ENCODE measurements around the gene LMF1. TPM values are rescaled to one million over a fixed set of nuclear protein-coding genes. Genes with fewer than 3 reads are reported as not detected.

Gene LMF1
- total and polyA plus RNA-seq, 9 of the 15 experiments (the other 6 are each of a cell fraction or from before 2014, with no cell fraction given): 0.11 to 1.6 (median 0.55) TPM; not detected in 1

DNA sequence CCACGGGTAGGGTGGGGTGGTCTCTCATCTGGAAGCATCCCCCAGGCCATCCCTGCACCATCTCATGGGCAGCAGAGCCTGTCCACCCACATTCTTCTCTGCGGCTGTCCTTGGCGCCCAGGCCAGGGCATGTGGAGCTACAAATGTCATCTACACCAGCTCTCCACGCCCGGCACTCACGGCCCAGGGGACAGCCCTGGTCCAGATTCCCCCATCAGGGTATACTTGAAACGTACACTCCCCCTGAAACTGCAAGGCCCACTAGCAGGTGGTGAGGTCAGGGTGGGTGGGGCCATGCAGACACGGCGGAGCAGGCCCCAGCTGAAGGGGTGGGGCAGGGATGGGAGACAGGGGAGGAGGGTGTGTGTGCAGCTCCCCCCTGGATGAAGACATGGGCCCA lies 7.6 kb upstream of the LMF1 start (continued):
- TF ChIP-seq ZNF445 (CRISPR knock-in tag; IDR thresholded peaks at IDR 0.05; ENCODE audit: low read depth) (no peak), ELF4 (CRISPR knock-in tag; IDR thresholded peaks at IDR 0.05) (no peak), NCOA2 (IDR thresholded peaks at IDR 0.05; ENCODE audit: partially characterized antibody in 2 of 2) (no peak), TSC22D4 (tag; IDR thresholded peaks at IDR 0.05) (no peak)
- TF ChIP-seq, protein P1, sequence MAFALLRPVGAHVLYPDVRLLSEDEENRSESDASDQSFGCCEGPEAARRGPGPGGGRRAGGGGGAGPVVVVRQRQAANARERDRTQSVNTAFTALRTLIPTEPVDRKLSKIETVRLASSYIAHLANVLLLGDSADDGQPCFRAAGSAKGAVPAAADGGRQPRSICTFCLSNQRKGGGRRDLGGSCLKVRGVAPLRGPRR (CRISPR knock-in tag; IDR thresholded peaks at IDR 0.05): no peak
- TF ChIP-seq, protein P2, sequence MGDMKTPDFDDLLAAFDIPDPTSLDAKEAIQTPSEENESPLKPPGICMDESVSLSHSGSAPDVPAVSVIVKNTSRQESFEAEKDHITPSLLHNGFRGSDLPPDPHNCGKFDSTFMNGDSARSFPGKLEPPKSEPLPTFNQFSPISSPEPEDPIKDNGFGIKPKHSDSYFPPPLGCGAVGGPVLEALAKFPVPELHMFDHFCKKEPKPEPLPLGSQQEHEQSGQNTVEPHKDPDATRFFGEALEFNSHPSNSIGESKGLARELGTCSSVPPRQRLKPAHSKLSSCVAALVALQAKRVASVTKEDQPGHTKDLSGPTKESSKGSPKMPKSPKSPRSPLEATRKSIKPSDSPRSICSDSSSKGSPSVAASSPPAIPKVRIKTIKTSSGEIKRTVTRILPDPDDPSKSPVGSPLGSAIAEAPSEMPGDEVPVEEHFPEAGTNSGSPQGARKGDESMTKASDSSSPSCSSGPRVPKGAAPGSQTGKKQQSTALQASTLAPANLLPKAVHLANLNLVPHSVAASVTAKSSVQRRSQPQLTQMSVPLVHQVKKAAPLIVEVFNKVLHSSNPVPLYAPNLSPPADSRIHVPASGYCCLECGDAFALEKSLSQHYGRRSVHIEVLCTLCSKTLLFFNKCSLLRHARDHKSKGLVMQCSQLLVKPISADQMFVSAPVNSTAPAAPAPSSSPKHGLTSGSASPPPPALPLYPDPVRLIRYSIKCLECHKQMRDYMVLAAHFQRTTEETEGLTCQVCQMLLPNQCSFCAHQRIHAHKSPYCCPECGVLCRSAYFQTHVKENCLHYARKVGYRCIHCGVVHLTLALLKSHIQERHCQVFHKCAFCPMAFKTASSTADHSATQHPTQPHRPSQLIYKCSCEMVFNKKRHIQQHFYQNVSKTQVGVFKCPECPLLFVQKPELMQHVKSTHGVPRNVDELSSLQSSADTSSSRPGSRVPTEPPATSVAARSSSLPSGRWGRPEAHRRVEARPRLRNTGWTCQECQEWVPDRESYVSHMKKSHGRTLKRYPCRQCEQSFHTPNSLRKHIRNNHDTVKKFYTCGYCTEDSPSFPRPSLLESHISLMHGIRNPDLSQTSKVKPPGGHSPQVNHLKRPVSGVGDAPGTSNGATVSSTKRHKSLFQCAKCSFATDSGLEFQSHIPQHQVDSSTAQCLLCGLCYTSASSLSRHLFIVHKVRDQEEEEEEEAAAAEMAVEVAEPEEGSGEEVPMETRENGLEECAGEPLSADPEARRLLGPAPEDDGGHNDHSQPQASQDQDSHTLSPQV (IDR thresholded peaks at IDR 0.05): no peak

DNA sequence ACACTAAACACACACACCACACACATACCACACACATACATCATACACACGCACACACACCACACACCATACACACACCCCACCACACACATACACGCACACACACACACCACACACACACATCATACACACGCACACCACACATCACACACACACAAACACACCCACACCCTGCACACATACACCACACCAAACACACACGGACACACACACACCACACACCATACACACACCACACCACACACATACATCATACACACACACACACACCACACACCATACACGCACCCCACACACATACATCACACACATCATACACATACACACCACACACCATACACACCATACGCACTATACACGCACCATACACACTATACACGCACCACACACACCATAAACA lies 7.1 kb upstream of the LMF1 start:
- Histone ChIP-seq H3K4me1 (replicated peaks in 1 of 2; ENCODE audit: control insufficient read depth in 2 of 2, insufficient read depth in 2 of 2, low read length in 2 of 2) (peaks cover 0 to 56% of the 10 kb centered on the region in 2 experiments; a peak in 2 of 5 replicates), H3K27me3 (ENCODE audit: control insufficient read depth in 2 of 2, insufficient read depth in 2 of 2, low read length in 2 of 2) (peaks cover 33 to 82% of the 10 kb centered on the region in 2 experiments; a peak in 4 of 5 replicates), H2AFZ (ENCODE audit: low read depth, low read length) (no peak overlapping the region), H3K4me3 (no peak overlapping the region), H3K4me2 (ENCODE audit: insufficient read depth, low read length) (no peak overlapping the region), H3K79me2 (ENCODE audit: control insufficient read depth, insufficient read depth, low read length) (no peaks in the 10 kb centered on the region), H4K20me1 (replicated peaks; ENCODE audit: control insufficient read depth, insufficient read depth, low read length) (peaks cover 17% of the 10 kb centered on the region), H3K36me3 (ENCODE audit: control insufficient read depth, insufficient read depth, low read length) (no peaks in the 10 kb centered on the region), H3K9me3 (replicated peaks; ENCODE audit: control insufficient read depth, insufficient read depth, low read depth, low read length) (no peaks in the 10 kb centered on the region; the same call in 1 of the 2 replicates), H3K9me1 (ENCODE audit: control insufficient read depth, insufficient read depth, low read length) (no peaks in the 10 kb centered on the region), H3K27ac (ENCODE audit: extremely low read depth, low read depth, low read length) (no peak overlapping the region), H3K9ac (ENCODE audit: insufficient read depth in 1 of 2, low read depth in 2 of 2, low read length in 2 of 2) (no peak overlapping the region)
- FAIRE-seq: peak; percentile 78
- intact Hi-C loops (cut with micrococcal nuclease) (no loop called here), in situ Hi-C loops (cut with MboI) (no loop called here)
- ChIA-PET POLR2A (interaction anchor here (0.6 to 0.8 kb wide), 2 partner anchors 9 to 651 kb away, joined by 3 read pairs; no protein-coding TSS in a partner anchor), CTCF (ENCODE audit: low intra/inter-chr PET ratio) (no interaction called here)
- 0 out of 2 replicates have a peak, but pooled peaks have one; percentile 39 for TF ChIP-seq ELF4 (CRISPR knock-in tag; IDR thresholded peaks at IDR 0.05)
- TF ChIP-seq, protein P3, sequence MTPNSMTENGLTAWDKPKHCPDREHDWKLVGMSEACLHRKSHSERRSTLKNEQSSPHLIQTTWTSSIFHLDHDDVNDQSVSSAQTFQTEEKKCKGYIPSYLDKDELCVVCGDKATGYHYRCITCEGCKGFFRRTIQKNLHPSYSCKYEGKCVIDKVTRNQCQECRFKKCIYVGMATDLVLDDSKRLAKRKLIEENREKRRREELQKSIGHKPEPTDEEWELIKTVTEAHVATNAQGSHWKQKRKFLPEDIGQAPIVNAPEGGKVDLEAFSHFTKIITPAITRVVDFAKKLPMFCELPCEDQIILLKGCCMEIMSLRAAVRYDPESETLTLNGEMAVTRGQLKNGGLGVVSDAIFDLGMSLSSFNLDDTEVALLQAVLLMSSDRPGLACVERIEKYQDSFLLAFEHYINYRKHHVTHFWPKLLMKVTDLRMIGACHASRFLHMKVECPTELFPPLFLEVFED (CRISPR knock-in tag; conservative IDR thresholded peaks at IDR 0.05): 0 out of 2 replicates have a peak, but pooled peaks have one; percentile 63
- TF ChIP-seq, protein P4, sequence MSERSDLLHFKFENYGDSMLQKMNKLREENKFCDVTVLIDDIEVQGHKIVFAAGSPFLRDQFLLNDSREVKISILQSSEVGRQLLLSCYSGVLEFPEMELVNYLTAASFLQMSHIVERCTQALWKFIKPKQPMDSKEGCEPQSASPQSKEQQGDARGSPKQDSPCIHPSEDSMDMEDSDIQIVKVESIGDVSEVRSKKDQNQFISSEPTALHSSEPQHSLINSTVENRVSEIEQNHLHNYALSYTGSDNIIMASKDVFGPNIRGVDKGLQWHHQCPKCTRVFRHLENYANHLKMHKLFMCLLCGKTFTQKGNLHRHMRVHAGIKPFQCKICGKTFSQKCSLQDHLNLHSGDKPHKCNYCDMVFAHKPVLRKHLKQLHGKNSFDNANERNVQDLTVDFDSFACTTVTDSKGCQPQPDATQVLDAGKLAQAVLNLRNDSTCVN (CRISPR knock-in tag; IDR thresholded peaks at IDR 0.05): peak; percentile 84; the same call in 1 of the 2 replicates
- no peak for TF ChIP-seq PHTF2 (CRISPR knock-in tag; IDR thresholded peaks at IDR 0.05)
- TF ChIP-seq TSC22D4 (tag; IDR thresholded peaks at IDR 0.05): 0 out of 2 replicates have a peak, but pooled peaks have one; percentile 21
- TF ChIP-seq, protein P5, sequence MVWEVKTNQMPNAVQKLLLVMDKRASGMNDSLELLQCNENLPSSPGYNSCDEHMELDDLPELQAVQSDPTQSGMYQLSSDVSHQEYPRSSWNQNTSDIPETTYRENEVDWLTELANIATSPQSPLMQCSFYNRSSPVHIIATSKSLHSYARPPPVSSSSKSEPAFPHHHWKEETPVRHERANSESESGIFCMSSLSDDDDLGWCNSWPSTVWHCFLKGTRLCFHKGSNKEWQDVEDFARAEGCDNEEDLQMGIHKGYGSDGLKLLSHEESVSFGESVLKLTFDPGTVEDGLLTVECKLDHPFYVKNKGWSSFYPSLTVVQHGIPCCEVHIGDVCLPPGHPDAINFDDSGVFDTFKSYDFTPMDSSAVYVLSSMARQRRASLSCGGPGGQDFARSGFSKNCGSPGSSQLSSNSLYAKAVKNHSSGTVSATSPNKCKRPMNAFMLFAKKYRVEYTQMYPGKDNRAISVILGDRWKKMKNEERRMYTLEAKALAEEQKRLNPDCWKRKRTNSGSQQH (CRISPR knock-in tag; IDR thresholded peaks at IDR 0.05): peak; percentile 66; the same call in 1 of the 2 replicates
- TF ChIP-seq MEF2D (tag; conservative IDR thresholded peaks at IDR 0.05; ENCODE audit: low read depth): no peak
- TF ChIP-seq PHF20 (IDR thresholded peaks at IDR 0.05; ENCODE audit: partially characterized antibody): peak; percentile 51
- WGBS (ENCODE audit: insufficient coverage, low coverage, missing lambda C conversion rate): 18% methylated on average over 7 of the region's 8 CpGs
- no TSS peak for BruUV-seq (replicated peaks)
- no peak for DNase-seq (ENCODE audit: extremely low read depth in 1 of 4, low spot score in 3 of 4)
- no peak for ATAC-seq

Measured in K562 (cell line).